Stimulated activated memory B cell treated with anti-CD40 and anti-IgM and Interleukin-4, amounts not matched to agents 10 μg/mL and 1 μg/mL and 100 μg/mL, for 72 hours (primary cell): Measurements from ENCODE around the gene SORCS3.

Experiments
- ATAC-seq: fragments of 150-1000 bp; cut with Tn5 transposase; 2 replicates; pipeline ENCODE4 v1.10.0; 2021
- H3K27ac Mint-ChIP-seq: one replicate; pipeline ENCODE4 v1.8.0; 2022; ENCODE audit warnings: mild to moderate bottlenecking, mixed read lengths
- H3K27me3 Mint-ChIP-seq: one replicate; pipeline ENCODE4 v1.8.0; 2022; ENCODE audit warnings: mixed read lengths
- H3K36me3 Mint-ChIP-seq: one replicate; pipeline ENCODE4 v1.8.0; 2022; ENCODE audit warnings: mixed read lengths
- H3K4me1 Mint-ChIP-seq: one replicate; pipeline ENCODE4 v1.8.0; 2022; ENCODE audit warnings: mixed read lengths
- H3K4me3 Mint-ChIP-seq: one replicate; pipeline ENCODE4 v1.8.0; 2022; ENCODE audit warnings: mild to moderate bottlenecking, moderate library complexity, mixed read lengths
- H3K9me3 Mint-ChIP-seq: one replicate; pipeline ENCODE4 v1.8.0; 2022; ENCODE audit warnings: mixed read lengths

Gene SORCS3

GRCh38 chr10:104663563-104663962 lies 22.5 kb downstream of the SORCS3 start:
- H3K27ac Mint-ChIP-seq = no peak overlapping the region
- no peaks in the 10 kb centered on the region for H3K9me3 Mint-ChIP-seq
- H3K27me3 Mint-ChIP-seq = no peaks in the 10 kb centered on the region
- no peaks in the 10 kb centered on the region for H3K4me1 Mint-ChIP-seq
- ATAC-seq = no peak
- H3K4me3 Mint-ChIP-seq = no peak overlapping the region
- no peaks in the 10 kb centered on the region for H3K36me3 Mint-ChIP-seq

GRCh38 chr10:104664205-104664604 lies 23.1 kb downstream of the SORCS3 start:
- Mint-ChIP-seq H3K27ac (no peak overlapping the region), H3K9me3 (peaks cover 2% of the 10 kb centered on the region), H3K27me3 (no peaks in the 10 kb centered on the region), H3K4me1 (no peaks in the 10 kb centered on the region), H3K36me3 (no peaks in the 10 kb centered on the region), H3K4me3 (no peak overlapping the region)
- ATAC-seq = no peak

- no peak for ATAC-seq
- H3K9me3 Mint-ChIP-seq = peaks cover 3% of the 10 kb centered on the region
- no peak overlapping the region for H3K27ac Mint-ChIP-seq
- no peaks in the 10 kb centered on the region for H3K27me3 Mint-ChIP-seq
- H3K4me3 Mint-ChIP-seq = no peak overlapping the region
- H3K36me3 Mint-ChIP-seq = no peaks in the 10 kb centered on the region
- H3K4me1 Mint-ChIP-seq = no peaks in the 10 kb centered on the region
Measured at GRCh38 chr10:104665174-104665573, 24.1 kb downstream of the SORCS3 start.

GRCh38 chr10:104666106-104666505 lies 25.0 kb downstream of the SORCS3 start:
- Mint-ChIP-seq H3K9me3 (peaks cover 3% of the 10 kb centered on the region), H3K36me3 (no peaks in the 10 kb centered on the region), H3K4me3 (no peak overlapping the region)

GRCh38 chr10:104676874-104677273 lies 35.8 kb downstream of the SORCS3 start:
- H3K9me3 Mint-ChIP-seq = peaks cover 9% of the 10 kb centered on the region

More at GRCh38 chr10:104666106-104666505, 25.0 kb downstream of the SORCS3 start:
- no peak overlapping the region for H3K27ac Mint-ChIP-seq
- H3K27me3 Mint-ChIP-seq = no peaks in the 10 kb centered on the region
- no peak for ATAC-seq
- H3K4me1 Mint-ChIP-seq = no peaks in the 10 kb centered on the region

GRCh38 chr10:104678658-104679057 lies 37.6 kb downstream of the SORCS3 start:
- no peak overlapping the region for H3K27ac Mint-ChIP-seq
- H3K9me3 Mint-ChIP-seq = no peaks in the 10 kb centered on the region
- no peak for ATAC-seq

More at GRCh38 chr10:104676874-104677273, 35.8 kb downstream of the SORCS3 start:
- peaks cover 7% of the 10 kb centered on the region for H3K27me3 Mint-ChIP-seq
- H3K4me1 Mint-ChIP-seq = no peaks in the 10 kb centered on the region
- no peaks in the 10 kb centered on the region for H3K36me3 Mint-ChIP-seq
- no peak overlapping the region for H3K27ac Mint-ChIP-seq
- ATAC-seq = no peak
- H3K4me3 Mint-ChIP-seq = no peak overlapping the region

GRCh38 chr10:104680467-104681401 lies 39.6 kb downstream of the SORCS3 start:
- Mint-ChIP-seq H3K4me3 (no peak overlapping the region), H3K27ac (no peak overlapping the region), H3K36me3 (no peaks in the 10 kb centered on the region), H3K4me1 (no peaks in the 10 kb centered on the region), H3K27me3 (peaks cover 14% of the 10 kb centered on the region), H3K9me3 (no peaks in the 10 kb centered on the region)
- no peak for ATAC-seq

More at GRCh38 chr10:104678658-104679057, 37.6 kb downstream of the SORCS3 start:
- Mint-ChIP-seq H3K36me3 (no peaks in the 10 kb centered on the region), H3K4me3 (no peak overlapping the region), H3K4me1 (no peaks in the 10 kb centered on the region), H3K27me3 (peaks cover 10% of the 10 kb centered on the region)

GRCh38 chr10:104681485-104681884 lies 40.4 kb downstream of the SORCS3 start:
- no peak overlapping the region for H3K27ac Mint-ChIP-seq
- H3K27me3 Mint-ChIP-seq = peaks cover 21% of the 10 kb centered on the region
- H3K4me1 Mint-ChIP-seq = no peaks in the 10 kb centered on the region
- no peak overlapping the region for H3K4me3 Mint-ChIP-seq
- H3K9me3 Mint-ChIP-seq = no peaks in the 10 kb centered on the region
- no peaks in the 10 kb centered on the region for H3K36me3 Mint-ChIP-seq
- ATAC-seq = no peak

- no peak overlapping the region for H3K4me3 Mint-ChIP-seq
- peaks cover 31% of the 10 kb centered on the region for H3K27me3 Mint-ChIP-seq
- peaks cover 4% of the 10 kb centered on the region for H3K9me3 Mint-ChIP-seq
- H3K4me1 Mint-ChIP-seq = no peaks in the 10 kb centered on the region
- H3K27ac Mint-ChIP-seq = no peak overlapping the region
- no peak for ATAC-seq
- no peaks in the 10 kb centered on the region for H3K36me3 Mint-ChIP-seq
Measured at GRCh38 chr10:104683567-104683966, 42.5 kb downstream of the SORCS3 start.

- H3K27ac Mint-ChIP-seq = no peak overlapping the region
- no peak overlapping the region for H3K4me3 Mint-ChIP-seq
- H3K4me1 Mint-ChIP-seq = no peaks in the 10 kb centered on the region
- H3K27me3 Mint-ChIP-seq = peaks cover 37% of the 10 kb centered on the region
- H3K9me3 Mint-ChIP-seq = peaks cover 4% of the 10 kb centered on the region
- no peaks in the 10 kb centered on the region for H3K36me3 Mint-ChIP-seq
- ATAC-seq = no peak
Measured at GRCh38 chr10:104686829-104687228, 45.7 kb downstream of the SORCS3 start.

GRCh38 chr10:104688251-104689042 lies 47.4 kb downstream of the SORCS3 start:
- Mint-ChIP-seq H3K9me3 (peaks cover 4% of the 10 kb centered on the region), H3K4me1 (no peaks in the 10 kb centered on the region), H3K36me3 (no peaks in the 10 kb centered on the region), H3K27me3 (peaks cover 35% of the 10 kb centered on the region), H3K27ac (no peak overlapping the region), H3K4me3 (no peak overlapping the region)
- no peak for ATAC-seq

GRCh38 chr10:104689105-104689504 lies 48.0 kb downstream of the SORCS3 start:
- H3K4me1 Mint-ChIP-seq = no peaks in the 10 kb centered on the region
- peaks cover 35% of the 10 kb centered on the region for H3K27me3 Mint-ChIP-seq
- H3K4me3 Mint-ChIP-seq = no peak overlapping the region
- no peaks in the 10 kb centered on the region for H3K36me3 Mint-ChIP-seq
- no peak overlapping the region for H3K27ac Mint-ChIP-seq
- no peak for ATAC-seq
- H3K9me3 Mint-ChIP-seq = peaks cover 4% of the 10 kb centered on the region

GRCh38 chr10:104689547-104689946 lies 48.5 kb downstream of the SORCS3 start:
- Mint-ChIP-seq H3K9me3 (peaks cover 4% of the 10 kb centered on the region), H3K36me3 (no peaks in the 10 kb centered on the region), H3K27ac (no peak overlapping the region), H3K4me1 (no peaks in the 10 kb centered on the region), H3K4me3 (no peak overlapping the region), H3K27me3 (peaks cover 35% of the 10 kb centered on the region)
- no peak for ATAC-seq

GRCh38 chr10:104690101-104690500 lies 49.0 kb downstream of the SORCS3 start:
- Mint-ChIP-seq H3K36me3 (no peaks in the 10 kb centered on the region), H3K4me1 (no peaks in the 10 kb centered on the region), H3K4me3 (no peak overlapping the region), H3K27me3 (peaks cover 35% of the 10 kb centered on the region), H3K9me3 (peaks cover 4% of the 10 kb centered on the region), H3K27ac (no peak overlapping the region)
- no peak for ATAC-seq

- Mint-ChIP-seq H3K36me3 (no peaks in the 10 kb centered on the region), H3K4me1 (no peaks in the 10 kb centered on the region), H3K27ac (no peak overlapping the region), H3K4me3 (no peak overlapping the region), H3K9me3 (peaks cover 4% of the 10 kb centered on the region), H3K27me3 (peaks cover 30% of the 10 kb centered on the region)
- no peak for ATAC-seq
Measured at GRCh38 chr10:104690959-104691358, 49.9 kb downstream of the SORCS3 start.
